NCI-H2107 (cell line): ENCODE results near the gene NCMAP.
"Not testable (repeated sequence)": the region's sequence is repeated elsewhere in the genome, so short reads cannot be mapped to it uniquely, and the experiment has no call there.

ENCODE experiments used
- DNase-seq: peaks from one replicate; lab custom pipeline; 2025; lab: John Stamatoyannopoulos, UW

Gene NCMAP

GRCh38 chr1:24555591-24556413 is at the start of gene NCMAP:
TSS of gene NCMAP (plus strand) at chr1:24556087. CDS start at chr1:24595431, 39,344 bp downstream.
- no peak for DNase-seq

GRCh38 chr1:24506691-24507381 is 49.1 kb upstream of the NCMAP start:
- no peak for DNase-seq

GRCh38 chr1:24507405-24507804 is 48.5 kb upstream of the NCMAP start:
- DNase-seq: no peak

- DNase-seq: no peak
Observed at GRCh38 chr1:24508911-24509310, 47.0 kb upstream of the NCMAP start.

- no peak for DNase-seq
Observed at GRCh38 chr1:24513706-24514105, 42.2 kb upstream of the NCMAP start.

GRCh38 chr1:24514946-24515345 is 40.9 kb upstream of the NCMAP start:
- no peak for DNase-seq

GRCh38 chr1:24515671-24516209 is 40.1 kb upstream of the NCMAP start:
- DNase-seq: not testable (repeated sequence)

- no peak for DNase-seq
Observed at GRCh38 chr1:24516506-24516905, 39.4 kb upstream of the NCMAP start.

- no peak for DNase-seq
Observed at GRCh38 chr1:24517898-24518297, 38.0 kb upstream of the NCMAP start.

GRCh38 chr1:24520282-24520681 is 35.6 kb upstream of the NCMAP start:
- DNase-seq: not testable (repeated sequence)

- DNase-seq: no peak
Observed at GRCh38 chr1:24525606-24526005, 30.3 kb upstream of the NCMAP start.

- DNase-seq: no peak
Observed at GRCh38 chr1:24526045-24526444, 29.8 kb upstream of the NCMAP start.

- no peak for DNase-seq
Observed at GRCh38 chr1:24526940-24527542, 28.8 kb upstream of the NCMAP start.

GRCh38 chr1:24528744-24529143 is 27.1 kb upstream of the NCMAP start:
- DNase-seq: no peak

- DNase-seq: not testable (repeated sequence)
Observed at GRCh38 chr1:24529292-24529691, 26.6 kb upstream of the NCMAP start.

GRCh38 chr1:24535021-24535424 is 20.9 kb upstream of the NCMAP start:
- no peak for DNase-seq

GRCh38 chr1:24535778-24536177 is 20.1 kb upstream of the NCMAP start:
- DNase-seq: no peak

GRCh38 chr1:24536391-24536840 is 19.5 kb upstream of the NCMAP start:
- DNase-seq: peak; percentile 71

- no peak for DNase-seq
Observed at GRCh38 chr1:24540051-24540905, 15.6 kb upstream of the NCMAP start.

- DNase-seq: no peak
Observed at GRCh38 chr1:24540906-24541710, 14.8 kb upstream of the NCMAP start.
